Renal pelvis (tissue), 4 donors: Measurements from ENCODE around the gene ARID5B. TPM values are rescaled to one million over a fixed set of nuclear protein-coding genes. Genes with fewer than 3 reads are reported as not detected.
"Not testable (repeated sequence)": the region's sequence is repeated elsewhere in the genome, so short reads cannot be mapped to it uniquely, and the experiment has no call there.

ENCODE experiments used
- DNase-seq: peaks from one replicate; pipeline ENCODE4 v3.0.0-alpha.2; 2013
- polyA plus RNA-seq, 3 donors: library from polyadenylated mRNA; unstranded; fragments of 120-200 nt; gene quantifications; one replicate each; pipeline ENCODE4 v1.2.1, GENCODE V29; 2013; ENCODE audit not compliant: insufficient read length in 3 of 3

ARID5B gene
- polyA plus RNA-seq, 3 donors: 44.7 to 69.4 (median 56.7) TPM

- no peak for DNase-seq
These were observed 62.2 kb downstream of the ARID5B start for GRCh38 chr10:61963669-61964058.

- no peak for DNase-seq
These were observed 62.7 kb downstream of the ARID5B start for GRCh38 chr10:61964059-61964709.

GRCh38 chr10:61964949-61965702, 63.6 kb downstream of the ARID5B start:
- no peak for DNase-seq

- no peak for DNase-seq
These were observed 64.3 kb downstream of the ARID5B start for GRCh38 chr10:61965703-61966395.

GRCh38 chr10:61967298-61967697, 65.8 kb downstream of the ARID5B start:
- no peak for DNase-seq

- no peak for DNase-seq
These were observed 68.9 kb downstream of the ARID5B start for GRCh38 chr10:61970182-61971002.

GRCh38 chr10:61971003-61971325, 69.5 kb downstream of the ARID5B start:
- no peak for DNase-seq

GRCh38 chr10:61973169-61973568, 71.7 kb downstream of the ARID5B start:
- DNase-seq: no peak

- DNase-seq: no peak
These were observed 72.4 kb downstream of the ARID5B start for GRCh38 chr10:61973906-61974305.

GRCh38 chr10:61974601-61975390, 73.3 kb downstream of the ARID5B start:
- DNase-seq: peak; percentile 85

GRCh38 chr10:61975391-61975932, 74.0 kb downstream of the ARID5B start:
- DNase-seq: no peak

- not testable (repeated sequence) for DNase-seq
These were observed 75.6 kb downstream of the ARID5B start for GRCh38 chr10:61976951-61977721.

- no peak for DNase-seq
These were observed 77.5 kb downstream of the ARID5B start for GRCh38 chr10:61978965-61979364.

GRCh38 chr10:61981460-61981859, 80.0 kb downstream of the ARID5B start:
- DNase-seq: no peak

- DNase-seq: no peak
These were observed 81.8 kb downstream of the ARID5B start for GRCh38 chr10:61983255-61983654.

GRCh38 chr10:61984803-61985418, 83.4 kb downstream of the ARID5B start:
- no peak for DNase-seq

- no peak for DNase-seq
These were observed 84.2 kb downstream of the ARID5B start for GRCh38 chr10:61985715-61986114.

- no peak for DNase-seq
These were observed 84.9 kb downstream of the ARID5B start for GRCh38 chr10:61986382-61986781.

GRCh38 chr10:61986788-61987492, 85.4 kb downstream of the ARID5B start:
- no peak for DNase-seq
